Fibroblast of gingiva (primary cell): ENCODE data around the gene ATF5.

Experiments used
- DNase-seq: peaks from one replicate; pipeline ENCODE4 v3.0.0-alpha.2; 2011; ENCODE audit warnings: low read depth

Gene ATF5

DNA sequence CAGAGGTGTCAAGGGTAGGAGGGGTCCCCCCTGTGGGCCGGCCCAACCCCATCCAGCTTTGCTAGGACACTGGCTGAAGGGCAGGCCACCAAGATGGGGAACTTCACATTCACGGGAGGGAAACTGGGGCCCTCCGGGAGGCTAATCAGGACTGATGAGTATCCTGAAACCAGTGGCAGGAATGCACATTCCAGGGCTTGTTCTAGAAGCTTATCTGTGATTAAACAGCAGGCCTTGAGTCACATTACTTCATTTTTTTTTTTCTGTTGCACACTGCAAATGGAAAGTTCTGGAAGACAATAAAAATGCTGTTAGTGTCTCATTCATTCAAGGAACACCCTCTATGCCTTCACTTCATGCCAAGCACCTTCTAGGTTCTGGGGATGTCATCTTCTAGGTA is 47.5 kb downstream of the ATF5 start:
- no peak for DNase-seq

DNA sequence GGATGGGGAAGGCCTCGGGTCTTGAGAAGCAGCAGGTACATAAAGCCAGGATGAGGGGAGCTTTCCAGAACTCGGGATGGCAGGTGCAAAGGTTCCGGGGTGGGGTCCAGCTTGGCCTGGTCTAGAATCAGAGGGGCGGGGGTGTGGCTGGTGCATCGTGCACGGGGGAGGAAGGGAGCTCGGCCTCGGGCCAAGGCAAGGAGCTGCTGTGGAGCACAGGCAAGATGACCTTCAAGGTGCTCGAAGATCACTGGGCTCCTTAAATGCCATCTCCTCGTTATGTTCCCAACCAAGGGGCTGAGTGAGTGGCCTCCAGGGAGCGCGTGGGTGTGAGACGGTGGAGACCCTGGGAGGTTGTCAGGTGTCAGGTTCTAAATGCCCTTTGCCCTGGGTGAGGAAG is 48.1 kb downstream of the ATF5 start:
- DNase-seq = no peak

- no peak for DNase-seq
Measured at GRCh38 chr19:49977881-49978280, 48.9 kb downstream of the ATF5 start.

DNA sequence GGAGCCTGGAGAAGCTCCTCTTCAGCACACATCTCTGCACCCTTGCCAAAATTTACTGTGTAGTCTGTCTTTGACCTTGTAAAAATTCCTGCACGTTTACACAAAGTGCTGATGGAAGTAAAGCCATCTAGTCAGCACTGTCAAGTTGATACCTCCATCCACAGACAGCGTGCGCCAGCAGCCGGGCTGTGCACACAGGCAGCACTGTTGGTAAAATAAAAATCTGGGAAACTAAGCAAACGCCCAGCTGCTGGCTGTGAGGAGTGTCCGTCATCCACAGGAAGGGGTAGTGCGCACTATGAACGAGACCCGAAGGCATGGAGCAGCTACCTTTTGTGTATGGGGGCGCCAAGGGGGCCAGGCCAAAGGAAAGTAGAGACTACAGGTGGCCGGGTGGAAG is 49.3 kb downstream of the ATF5 start:
- DNase-seq = no peak

DNA sequence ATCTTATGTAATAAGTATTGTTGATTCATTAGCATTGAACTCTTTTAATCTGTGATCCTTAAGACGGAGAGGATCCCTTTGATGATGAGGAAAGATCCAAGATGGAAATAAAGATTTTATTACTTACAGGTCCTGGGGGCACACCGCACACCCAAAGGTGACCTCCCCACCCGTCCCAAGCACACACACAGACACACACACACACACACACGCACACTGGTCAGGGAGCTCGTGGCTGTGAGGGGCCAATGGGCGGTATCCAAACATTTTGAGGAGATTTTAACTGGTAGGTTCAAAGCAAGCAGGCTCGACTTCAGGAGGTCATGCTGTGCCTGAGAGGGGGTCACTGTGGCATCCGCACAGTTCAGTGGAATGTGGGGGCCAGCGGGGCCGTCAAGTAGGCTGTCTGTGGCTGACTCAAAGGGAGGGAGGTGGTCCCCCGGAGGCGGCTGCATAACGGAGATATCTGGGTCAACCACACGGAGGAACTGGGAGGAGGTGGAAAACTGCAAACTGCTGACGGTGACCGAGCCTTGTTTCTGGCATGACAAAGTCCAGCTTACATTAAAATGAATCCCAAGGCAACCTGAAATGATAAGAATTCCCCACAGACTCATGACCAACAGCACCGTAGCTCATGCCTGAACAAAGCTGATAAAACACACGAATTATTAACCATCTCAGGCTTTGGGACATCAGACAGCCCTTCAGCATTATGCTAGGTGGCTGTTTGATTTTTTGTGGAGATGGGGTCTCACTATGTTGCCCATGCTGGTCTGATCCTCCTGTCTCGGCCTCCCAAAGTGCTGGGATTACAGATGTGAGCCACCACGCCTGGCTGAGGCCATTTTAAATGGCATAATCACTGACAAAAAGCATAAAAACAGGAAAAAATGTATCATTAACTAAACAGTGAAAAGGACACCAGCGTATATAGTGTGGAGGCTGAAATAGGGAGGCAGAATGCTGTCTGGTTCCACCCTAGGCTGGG is 52.9 kb downstream of the ATF5 start:
- no peak for DNase-seq
